Trophoblast cell (in vitro differentiated cells and primary cell): ENCODE results near the gene LMF1.

Experiments used
- DNase-seq, 2 donors: peaks; one replicate each; pipeline ENCODE4 v3.0.0-alpha.2; 2016
- H2AFZ ChIP-seq: 2 replicates; pipeline ENCODE4 v1.6.1; 2013; ENCODE audit warnings: low read length, moderate library complexity, mild to moderate bottlenecking; ENCODE audit not compliant: insufficient read depth, poor library complexity
- H2AK5ac ChIP-seq: 2 replicates; pipeline ENCODE4 v1.6.1; 2013; ENCODE audit warnings: mild to moderate bottlenecking, low read length
- H2BK120ac ChIP-seq: 2 replicates; pipeline ENCODE4 v1.6.1; 2013; ENCODE audit warnings: low read length, mild to moderate bottlenecking, moderate library complexity; ENCODE audit not compliant: insufficient read depth, poor library complexity
- H2BK12ac ChIP-seq: 2 replicates; pipeline ENCODE4 v1.6.1; 2013; ENCODE audit warnings: mild to moderate bottlenecking, low read length, moderate library complexity
- H2BK5ac ChIP-seq: 2 replicates; pipeline ENCODE4 v1.6.1; 2013; ENCODE audit warnings: low read length, low read depth, moderate library complexity, mild to moderate bottlenecking; ENCODE audit not compliant: poor library complexity
- H3K14ac ChIP-seq: 2 replicates; pipeline ENCODE4 v1.6.1; 2013; ENCODE audit warnings: mild to moderate bottlenecking, low read length
- H3K18ac ChIP-seq: 2 replicates; pipeline ENCODE4 v1.6.1; 2013; ENCODE audit warnings: mild to moderate bottlenecking, low read length
- H3K23ac ChIP-seq: 2 replicates; pipeline ENCODE4 v1.6.1; 2013; ENCODE audit warnings: low read length
- H3K27ac ChIP-seq: 2 replicates; pipeline ENCODE4 v1.5.1; 2013; ENCODE audit warnings: low read depth, mild to moderate bottlenecking, inconsistent platforms, low read length, moderate library complexity
- H3K27me3 ChIP-seq: 2 replicates; pipeline ENCODE4 v1.6.1; 2013; ENCODE audit warnings: inconsistent platforms, mild to moderate bottlenecking, low read length, moderate library complexity; ENCODE audit not compliant: insufficient read depth
- H3K36me3 ChIP-seq, 2 experiments: 1 replicate in 1 of 2; 2 replicates in 1 of 2; pipeline ENCODE4 v1.6.1; 2013; ENCODE audit warnings: low read length in 2 of 2, mild to moderate bottlenecking in 2 of 2, moderate library complexity in 1 of 2; ENCODE audit not compliant: insufficient read depth in 2 of 2, control insufficient read depth in 1 of 2
- H3K4ac ChIP-seq: 2 replicates; pipeline ENCODE4 v1.6.1; 2013; ENCODE audit warnings: low read depth, mild to moderate bottlenecking, low read length, moderate library complexity
- H3K4me1 ChIP-seq, 2 experiments: 1 replicate in 1 of 2; 2 replicates in 1 of 2; pipeline ENCODE4 v1.6.1; 2013; ENCODE audit warnings: low read length in 2 of 2, mild to moderate bottlenecking in 2 of 2, moderate library complexity in 1 of 2; ENCODE audit not compliant: insufficient read depth in 2 of 2, control insufficient read depth in 1 of 2
- H3K4me2 ChIP-seq: 2 replicates; pipeline ENCODE4 v1.6.1; 2013; ENCODE audit warnings: inconsistent platforms, mild to moderate bottlenecking, low read length, moderate library complexity
- H3K4me3 ChIP-seq: 2 replicates; pipeline ENCODE4 v1.5.1; 2013; ENCODE audit warnings: mild to moderate bottlenecking, low read depth, low read length, inconsistent platforms
- H3K79me1 ChIP-seq: one replicate; pipeline ENCODE4 v1.6.1; 2013; ENCODE audit warnings: low read length
- H3K79me2 ChIP-seq: 2 replicates; pipeline ENCODE4 v1.6.1; 2013; ENCODE audit warnings: low read length, mild to moderate bottlenecking; ENCODE audit not compliant: control insufficient read depth, insufficient read depth, poor library complexity
- H3K9ac ChIP-seq: 2 replicates; pipeline ENCODE4 v1.6.1; 2013; ENCODE audit warnings: mild to moderate bottlenecking, low read length
- H3K9me3 ChIP-seq: 2 replicates; pipeline ENCODE4 v1.6.1; 2013; ENCODE audit warnings: low read depth, mild to moderate bottlenecking, control low read depth, inconsistent platforms, low read length; ENCODE audit not compliant: insufficient read depth
- H4K12ac ChIP-seq: 2 replicates; pipeline ENCODE4 v1.6.1; 2013; ENCODE audit warnings: low read depth, mild to moderate bottlenecking, low read length, moderate library complexity
- H4K8ac ChIP-seq: 2 replicates; pipeline ENCODE4 v1.6.1; 2013; ENCODE audit warnings: low read depth, mild to moderate bottlenecking, low read length, moderate library complexity
- H4K91ac ChIP-seq: one replicate; pipeline ENCODE4 v1.6.1; 2013; ENCODE audit warnings: low read depth, mild to moderate bottlenecking, low read length, moderate library complexity
- WGBS: extraction: QIAGEN DNeasy Blood & Tissue Kit; methylation state at CpG from one replicate; pipeline ENCODE4 v1.1.7; 2013; ENCODE audit warnings: missing lambda C conversion rate; ENCODE audit not compliant: insufficient read length, insufficient coverage; ENCODE audit errors: extremely low coverage; 5-methylcytosine and 5-hydroxymethylcytosine counted together

The LMF1 gene

GRCh38 chr16:983044-984030, 12.6 kb upstream of the LMF1 start:
- no peaks in the 10 kb centered on the region for H3K36me3 ChIP-seq
- peaks cover 3 to 9% of the 10 kb centered on the region in 2 experiments for H3K4me1 ChIP-seq
- no peak overlapping the region for H3K27ac ChIP-seq
- no peak for DNase-seq
- WGBS: no CpG with 5 or more reads among the region's 59 CpGs
- H2BK12ac ChIP-seq: no peak overlapping the region
- H3K9ac ChIP-seq: no peak overlapping the region
- H3K9me3 ChIP-seq: peaks cover 9% of the 10 kb centered on the region
- no peak overlapping the region for H3K14ac ChIP-seq
- no peak overlapping the region for H2AFZ ChIP-seq
- peaks cover 42% of the 10 kb centered on the region for H3K27me3 ChIP-seq
- H3K4me2 ChIP-seq: no peak overlapping the region
- H3K23ac ChIP-seq: no peak overlapping the region
- H4K91ac ChIP-seq: no peak overlapping the region
- H3K4ac ChIP-seq: no peak overlapping the region
- no peaks in the 10 kb centered on the region for H3K79me2 ChIP-seq
- H3K18ac ChIP-seq: no peak overlapping the region
- H3K4me3 ChIP-seq: no peak overlapping the region
- no peak overlapping the region for H2BK5ac ChIP-seq
- H2AK5ac ChIP-seq: no peak overlapping the region
- H4K12ac ChIP-seq: no peak overlapping the region
- no peak overlapping the region for H4K8ac ChIP-seq
- H3K79me1 ChIP-seq: no peaks in the 10 kb centered on the region
- no peak overlapping the region for H2BK120ac ChIP-seq

- no CpG with 5 or more reads among the region's 76 CpGs for WGBS
- peaks cover 3 to 9% of the 10 kb centered on the region in 2 experiments for H3K4me1 ChIP-seq
These were observed 11.6 kb upstream of the LMF1 start for GRCh38 chr16:982145-983043.

GRCh38 chr16:981695-982144, 10.9 kb upstream of the LMF1 start, which contains the start of gene SOX8:
SOX8 (plus strand) TSS chr16:981770; CDS start chr16:981923, 153 bp downstream.
- no peak for DNase-seq
- no peak within 1 kb of the TSS for H4K91ac ChIP-seq
- no peak within 1 kb of the TSS for H3K9ac ChIP-seq
- H3K79me2 ChIP-seq: no peaks in the 10 kb centered on the region
- H3K4me1 ChIP-seq: peaks cover 3 to 9% of the 10 kb centered on the region in 2 experiments
- no peaks in the 10 kb centered on the region for H3K79me1 ChIP-seq
- H2BK12ac ChIP-seq: no peak within 1 kb of the TSS
- H3K4me2 ChIP-seq: peak within 1 kb of the TSS; percentile 62
- peaks cover 42% of the 10 kb centered on the region for H3K27me3 ChIP-seq
- no peak within 1 kb of the TSS for H3K4ac ChIP-seq
- no peak within 1 kb of the TSS for H2AK5ac ChIP-seq
- H2AFZ ChIP-seq: peak within 1 kb of the TSS; percentile 42
- no peak within 1 kb of the TSS for H3K27ac ChIP-seq
- peaks cover 11% of the 10 kb centered on the region for H3K9me3 ChIP-seq
- H3K14ac ChIP-seq: no peak within 1 kb of the TSS
- no peak within 1 kb of the TSS for H3K18ac ChIP-seq
- H2BK120ac ChIP-seq: no peak within 1 kb of the TSS
- H4K12ac ChIP-seq: no peak within 1 kb of the TSS
- H4K8ac ChIP-seq: no peak within 1 kb of the TSS
- no peak within 1 kb of the TSS for H3K23ac ChIP-seq
- H3K4me3 ChIP-seq: peak within 1 kb of the TSS; percentile 58
- no peak within 1 kb of the TSS for H2BK5ac ChIP-seq
- no peaks in the 10 kb centered on the region for H3K36me3 ChIP-seq
- WGBS: no CpG with 5 or more reads among the region's 80 CpGs

More at GRCh38 chr16:982145-983043, 11.6 kb upstream of the LMF1 start:
- H3K27me3 ChIP-seq: peaks cover 42% of the 10 kb centered on the region
- H3K4me2 ChIP-seq: peak overlapping the region; percentile 62
- H2AK5ac ChIP-seq: no peak overlapping the region
- no peak overlapping the region for H2BK12ac ChIP-seq
- no peak overlapping the region for H3K4ac ChIP-seq
- no peak overlapping the region for H3K27ac ChIP-seq
- H3K9me3 ChIP-seq: peaks cover 11% of the 10 kb centered on the region
- H2AFZ ChIP-seq: no peak overlapping the region
- no peak overlapping the region for H4K12ac ChIP-seq
- H2BK5ac ChIP-seq: no peak overlapping the region
- no peaks in the 10 kb centered on the region for H3K36me3 ChIP-seq
- no peak overlapping the region for H3K9ac ChIP-seq
- no peak overlapping the region for H3K4me3 ChIP-seq
- H3K79me1 ChIP-seq: no peaks in the 10 kb centered on the region
- H4K8ac ChIP-seq: no peak overlapping the region
- DNase-seq: peak in 1 of 2 donors; percentile 20
- H3K23ac ChIP-seq: no peak overlapping the region
- H2BK120ac ChIP-seq: no peak overlapping the region
- H3K14ac ChIP-seq: no peak overlapping the region
- no peak overlapping the region for H4K91ac ChIP-seq
- H3K18ac ChIP-seq: no peak overlapping the region
- no peaks in the 10 kb centered on the region for H3K79me2 ChIP-seq

- Histone ChIP-seq H3K23ac (no peak overlapping the region), H3K36me3 (no peaks in the 10 kb centered on the region), H3K4me1 (peaks cover 3 to 9% of the 10 kb centered on the region in 2 experiments), H2AK5ac (no peak overlapping the region), H3K18ac (no peak overlapping the region), H3K9ac (no peak overlapping the region), H3K14ac (no peak overlapping the region), H3K79me2 (no peaks in the 10 kb centered on the region), H2BK120ac (no peak overlapping the region), H4K91ac (no peak overlapping the region), H4K8ac (no peak overlapping the region), H2AFZ (no peak overlapping the region), H4K12ac (no peak overlapping the region), H3K27ac (no peak overlapping the region), H3K4me2 (peak overlapping the region; percentile 53), H3K27me3 (peaks cover 42% of the 10 kb centered on the region), H2BK5ac (no peak overlapping the region), H2BK12ac (no peak overlapping the region), H3K9me3 (peaks cover 11% of the 10 kb centered on the region), H3K4me3 (peak overlapping the region; percentile 45), H3K4ac (no peak overlapping the region), H3K79me1 (no peaks in the 10 kb centered on the region)
- DNase-seq: no peak
- WGBS: no CpG with 5 or more reads among the region's 31 CpGs
These were observed 9.7 kb upstream of the LMF1 start for GRCh38 chr16:980595-980854.
